ENCODE data around the gene FAM83F. TPM values are rescaled to one million over a fixed set of nuclear protein-coding genes. Genes with fewer than 3 reads are reported as not detected.
"Not testable (repeated sequence)": the region's sequence is repeated elsewhere in the genome, so short reads cannot be mapped to it uniquely, and the experiment has no call there.

The FAM83F gene
- total RNA-seq, 1 experiment from 2014 or later, result 21.0 TPM

DNA sequence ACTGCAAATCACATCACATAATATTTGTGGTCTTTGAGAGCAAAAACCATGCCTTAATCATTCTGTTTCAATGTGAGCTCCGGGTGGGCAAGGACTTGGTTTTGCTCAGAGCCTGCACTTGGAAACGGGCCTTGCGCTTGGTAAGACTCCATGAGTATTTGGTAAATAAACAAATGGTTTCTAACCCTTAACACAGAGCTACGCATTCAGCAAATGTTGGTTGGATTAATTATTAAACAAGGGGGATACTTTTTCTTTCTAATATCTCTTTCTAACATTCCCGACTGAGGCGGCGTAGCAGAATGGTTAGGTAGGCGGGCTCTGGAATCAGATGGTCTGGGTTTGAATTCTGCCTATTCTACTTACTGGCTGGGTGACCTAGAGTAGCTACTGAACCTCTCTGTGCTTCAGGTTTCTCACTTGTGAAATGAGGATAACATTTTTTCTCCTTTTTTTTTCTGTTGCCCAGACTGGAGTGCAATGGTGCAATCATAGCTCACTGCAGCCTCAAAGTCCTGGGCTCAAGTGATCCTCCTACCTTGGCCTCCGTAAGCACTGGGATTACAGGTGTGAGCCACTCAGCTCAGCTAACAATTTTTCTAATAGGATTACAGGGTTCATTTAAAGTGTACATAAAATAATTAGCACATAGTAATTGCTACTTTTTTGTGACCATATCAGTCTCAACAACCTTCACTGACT, 3.4 kb upstream of the FAM83F start:
- no peak overlapping the region for H3K4me3 Mint-ChIP-seq (ENCODE audit: low read depth, unreplicated experiment)
- no peak overlapping the region for H3K27ac Mint-ChIP-seq (ENCODE audit: unreplicated experiment)
- no TSS peak for BruUV-seq (replicated peaks)
- TF ChIP-seq, protein P1, sequence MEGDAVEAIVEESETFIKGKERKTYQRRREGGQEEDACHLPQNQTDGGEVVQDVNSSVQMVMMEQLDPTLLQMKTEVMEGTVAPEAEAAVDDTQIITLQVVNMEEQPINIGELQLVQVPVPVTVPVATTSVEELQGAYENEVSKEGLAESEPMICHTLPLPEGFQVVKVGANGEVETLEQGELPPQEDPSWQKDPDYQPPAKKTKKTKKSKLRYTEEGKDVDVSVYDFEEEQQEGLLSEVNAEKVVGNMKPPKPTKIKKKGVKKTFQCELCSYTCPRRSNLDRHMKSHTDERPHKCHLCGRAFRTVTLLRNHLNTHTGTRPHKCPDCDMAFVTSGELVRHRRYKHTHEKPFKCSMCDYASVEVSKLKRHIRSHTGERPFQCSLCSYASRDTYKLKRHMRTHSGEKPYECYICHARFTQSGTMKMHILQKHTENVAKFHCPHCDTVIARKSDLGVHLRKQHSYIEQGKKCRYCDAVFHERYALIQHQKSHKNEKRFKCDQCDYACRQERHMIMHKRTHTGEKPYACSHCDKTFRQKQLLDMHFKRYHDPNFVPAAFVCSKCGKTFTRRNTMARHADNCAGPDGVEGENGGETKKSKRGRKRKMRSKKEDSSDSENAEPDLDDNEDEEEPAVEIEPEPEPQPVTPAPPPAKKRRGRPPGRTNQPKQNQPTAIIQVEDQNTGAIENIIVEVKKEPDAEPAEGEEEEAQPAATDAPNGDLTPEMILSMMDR (IDR thresholded peaks at IDR 0.05; ENCODE audit: unreplicated experiment), result no peak
- H3K36me3 Mint-ChIP-seq (ENCODE audit: insufficient read depth, unreplicated experiment), result peaks cover 8% of the 10 kb centered on the region
- peaks cover 54% of the 10 kb centered on the region for H3K27me3 Mint-ChIP-seq (ENCODE audit: unreplicated experiment)
- peaks cover 17% of the 10 kb centered on the region for H3K4me1 Mint-ChIP-seq (ENCODE audit: low read depth, unreplicated experiment)
- intact Hi-C loops (cut with micrococcal nuclease; ENCODE audit: unreplicated experiment), result no loop called here
- DNase-seq, result no peak
- no peaks in the 10 kb centered on the region for H3K9me3 Mint-ChIP-seq (ENCODE audit: low read depth, unreplicated experiment)
- CTCF ChIA-PET, result interaction anchor here (1.1 kb wide), 1 partner anchor 25 kb away, joined by 3 read pairs; no protein-coding TSS in a partner anchor

- peaks cover 14% of the 10 kb centered on the region for H3K36me3 Mint-ChIP-seq (ENCODE audit: insufficient read depth, unreplicated experiment)
- intact Hi-C loops (cut with micrococcal nuclease; ENCODE audit: unreplicated experiment), result no loop called here
- BruUV-seq (replicated peaks), result no TSS peak
- H3K27ac Mint-ChIP-seq (ENCODE audit: unreplicated experiment), result no peak overlapping the region
- no peak overlapping the region for H3K4me3 Mint-ChIP-seq (ENCODE audit: low read depth, unreplicated experiment)
- TF ChIP-seq, protein P1 (IDR thresholded peaks at IDR 0.05; ENCODE audit: unreplicated experiment), result no peak
- peaks cover 26% of the 10 kb centered on the region for H3K4me1 Mint-ChIP-seq (ENCODE audit: low read depth, unreplicated experiment)
- no peaks in the 10 kb centered on the region for H3K9me3 Mint-ChIP-seq (ENCODE audit: low read depth, unreplicated experiment)
- CTCF ChIA-PET, result no interaction called here
- H3K27me3 Mint-ChIP-seq (ENCODE audit: unreplicated experiment), result peaks cover 48% of the 10 kb centered on the region
- DNase-seq, result no peak
Measured at GRCh38 chr22:39992088-39992826, 2.5 kb upstream of the FAM83F start.

GRCh38 chr22:39992894-39993293, 1.9 kb upstream of the FAM83F start:
- DNase-seq; intact Hi-C loops (cut with micrococcal nuclease; ENCODE audit: unreplicated experiment); BruUV-seq (replicated peaks); CTCF ChIA-PET; H3K27ac Mint-ChIP-seq (ENCODE audit: unreplicated experiment); H3K9me3 Mint-ChIP-seq (ENCODE audit: low read depth, unreplicated experiment); H3K4me3 Mint-ChIP-seq (ENCODE audit: low read depth, unreplicated experiment): not testable (repeated sequence)
- Mint-ChIP-seq H3K36me3 (ENCODE audit: insufficient read depth, unreplicated experiment) (peaks cover 14% of the 10 kb centered on the region), H3K27me3 (ENCODE audit: unreplicated experiment) (peaks cover 44% of the 10 kb centered on the region), H3K4me1 (ENCODE audit: low read depth, unreplicated experiment) (peaks cover 33% of the 10 kb centered on the region)

- TF ChIP-seq, protein P1 (IDR thresholded peaks at IDR 0.05; ENCODE audit: unreplicated experiment), result no peak
- no TSS peak for BruUV-seq (replicated peaks)
- Mint-ChIP-seq H3K27me3 (ENCODE audit: unreplicated experiment) (peaks cover 32% of the 10 kb centered on the region), H3K4me3 (ENCODE audit: low read depth, unreplicated experiment) (peak overlapping the region; percentile 70), H3K9me3 (ENCODE audit: low read depth, unreplicated experiment) (no peaks in the 10 kb centered on the region), H3K36me3 (ENCODE audit: insufficient read depth, unreplicated experiment) (peaks cover 21% of the 10 kb centered on the region), H3K4me1 (ENCODE audit: low read depth, unreplicated experiment) (peaks cover 45% of the 10 kb centered on the region), H3K27ac (ENCODE audit: unreplicated experiment) (no peak overlapping the region)
- CTCF ChIA-PET, result interaction anchor here (1.4 kb wide), 1 partner anchor 31 kb away, joined by 4 read pairs; no protein-coding TSS in a partner anchor
- no peak for DNase-seq
- intact Hi-C loops (cut with micrococcal nuclease; ENCODE audit: unreplicated experiment), result no loop called here
Measured at GRCh38 chr22:39994041-39994565, 651 bp upstream of the FAM83F start.

Data from Calu3 (cell line).